Measurements from ENCODE around the gene ILK. TPM values are rescaled to one million over a fixed set of nuclear protein-coding genes. Genes with fewer than 3 reads are reported as not detected.

The ILK gene
- total and polyA plus RNA-seq, 7 donors = 68.3 to 173 (median 90.3) TPM

DNA sequence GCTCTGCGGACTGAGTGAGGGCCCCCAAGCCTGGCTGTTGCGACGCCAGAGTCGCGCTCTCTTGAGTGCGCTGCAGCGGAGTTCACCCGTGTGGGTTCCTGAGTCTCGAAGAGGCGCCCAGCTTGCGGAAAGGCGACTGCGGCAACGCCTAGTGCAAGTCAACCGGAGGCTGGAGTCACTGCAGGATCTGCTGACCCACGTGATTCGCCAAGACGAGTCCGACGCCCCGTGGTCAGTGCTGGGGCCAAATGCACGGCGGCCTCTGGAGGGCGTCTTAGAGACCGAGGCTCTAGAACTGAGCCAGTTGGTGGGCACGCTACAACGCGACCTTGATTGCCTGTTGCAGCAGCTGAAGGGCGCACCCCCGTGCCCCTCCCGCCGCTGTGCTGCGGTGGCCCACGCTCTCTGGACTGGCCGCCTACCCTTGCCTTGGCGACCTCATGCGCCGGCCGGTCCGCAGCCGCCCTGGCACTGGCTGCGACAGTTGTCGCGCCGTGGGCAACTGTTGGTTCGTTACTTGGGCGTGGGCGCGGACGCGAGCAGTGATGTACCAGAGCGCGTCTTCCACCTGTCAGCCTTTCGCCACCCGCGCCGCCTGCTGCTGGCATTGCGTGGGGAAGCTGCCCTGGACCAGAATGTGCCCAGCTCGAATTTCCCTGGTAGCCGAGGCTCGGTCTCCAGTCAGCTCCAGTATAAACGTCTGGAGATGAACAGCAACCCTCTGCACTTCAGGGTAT lies 32.7 kb upstream of the ILK start:
- peak overlapping the region; percentile 25 for H3K4me3 ChIP-seq
- H3K9me3 ChIP-seq = no peaks in the 10 kb centered on the region
- peak; percentile 78 to 89 (median 85) for ATAC-seq
- intact Hi-C loops (cut with DNase I) = no loop called here
- peaks cover 21% of the 10 kb centered on the region for H3K4me1 ChIP-seq
- peak; percentile 74 to 90 for DNase-seq
- H3K27me3 ChIP-seq (ENCODE audit: insufficient read depth in 3 of 3, low read length in 2 of 3) = no peaks in the 10 kb centered on the region
- H3K27ac ChIP-seq = peak overlapping the region; percentile 71
- 52 to 74% (median 61%) methylated on average over 58 to 62 of the region's 62 CpGs for WGBS, 3 donors
- TF ChIP-seq, protein P1, sequence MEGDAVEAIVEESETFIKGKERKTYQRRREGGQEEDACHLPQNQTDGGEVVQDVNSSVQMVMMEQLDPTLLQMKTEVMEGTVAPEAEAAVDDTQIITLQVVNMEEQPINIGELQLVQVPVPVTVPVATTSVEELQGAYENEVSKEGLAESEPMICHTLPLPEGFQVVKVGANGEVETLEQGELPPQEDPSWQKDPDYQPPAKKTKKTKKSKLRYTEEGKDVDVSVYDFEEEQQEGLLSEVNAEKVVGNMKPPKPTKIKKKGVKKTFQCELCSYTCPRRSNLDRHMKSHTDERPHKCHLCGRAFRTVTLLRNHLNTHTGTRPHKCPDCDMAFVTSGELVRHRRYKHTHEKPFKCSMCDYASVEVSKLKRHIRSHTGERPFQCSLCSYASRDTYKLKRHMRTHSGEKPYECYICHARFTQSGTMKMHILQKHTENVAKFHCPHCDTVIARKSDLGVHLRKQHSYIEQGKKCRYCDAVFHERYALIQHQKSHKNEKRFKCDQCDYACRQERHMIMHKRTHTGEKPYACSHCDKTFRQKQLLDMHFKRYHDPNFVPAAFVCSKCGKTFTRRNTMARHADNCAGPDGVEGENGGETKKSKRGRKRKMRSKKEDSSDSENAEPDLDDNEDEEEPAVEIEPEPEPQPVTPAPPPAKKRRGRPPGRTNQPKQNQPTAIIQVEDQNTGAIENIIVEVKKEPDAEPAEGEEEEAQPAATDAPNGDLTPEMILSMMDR (IDR thresholded peaks at IDR 0.05) = no peak
- H3K36me3 ChIP-seq (ENCODE audit: insufficient read depth in 1 of 2, low read depth in 1 of 2) = no peaks in the 10 kb centered on the region

DNA sequence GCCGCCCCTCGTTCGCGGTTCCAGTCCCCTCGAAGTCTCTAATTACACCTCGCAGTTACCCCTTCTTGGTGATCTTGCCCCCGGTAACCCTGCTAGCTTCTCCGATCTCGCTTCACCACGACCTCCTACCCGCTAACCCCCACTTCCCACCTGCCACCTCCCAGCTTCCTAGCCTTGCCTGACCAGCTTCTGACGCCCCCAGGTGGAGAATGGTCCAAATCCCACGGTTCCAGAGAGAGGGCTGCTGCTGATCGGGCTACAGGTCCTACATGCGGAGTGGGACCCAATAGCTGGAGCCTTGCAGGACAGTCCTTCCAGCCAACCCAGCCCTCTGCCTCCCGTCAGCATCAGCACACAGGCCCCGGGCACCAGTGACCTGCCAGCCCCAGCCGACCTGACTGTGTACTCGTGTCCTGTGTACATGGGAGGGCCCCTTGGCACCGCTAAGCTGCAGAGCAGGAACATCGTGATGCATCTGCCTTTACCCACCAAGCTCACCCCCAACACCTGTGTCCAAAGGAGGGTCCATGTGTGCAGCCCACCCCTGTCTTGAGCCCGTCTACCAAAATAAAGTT lies 32.1 kb upstream of the ILK start:
- intact Hi-C loops (cut with DNase I) = no loop called here
- DNase-seq = no peak
- Histone ChIP-seq H3K4me1 (peaks cover 21% of the 10 kb centered on the region), H3K36me3 (ENCODE audit: insufficient read depth in 1 of 2, low read depth in 1 of 2) (no peaks in the 10 kb centered on the region), H3K4me3 (peak overlapping the region; percentile 25), H3K9me3 (no peaks in the 10 kb centered on the region), H3K27me3 (ENCODE audit: insufficient read depth in 3 of 3, low read length in 2 of 3) (no peaks in the 10 kb centered on the region), H3K27ac (peak overlapping the region; percentile 71)
- WGBS, 3 donors = 69 to 77% (median 74%) methylated on average over 22 of the region's 22 CpGs
- peak in 3 of 4 donors; percentile 6 to 12 (median 7) for ATAC-seq
- TF ChIP-seq, protein P1 (IDR thresholded peaks at IDR 0.05) = no peak

- Histone ChIP-seq H3K4me1 (peaks cover 23% of the 10 kb centered on the region), H3K4me3 (no peak overlapping the region)
Measured at GRCh38 chr11:6572215-6572614, 31.4 kb upstream of the ILK start.

DNA sequence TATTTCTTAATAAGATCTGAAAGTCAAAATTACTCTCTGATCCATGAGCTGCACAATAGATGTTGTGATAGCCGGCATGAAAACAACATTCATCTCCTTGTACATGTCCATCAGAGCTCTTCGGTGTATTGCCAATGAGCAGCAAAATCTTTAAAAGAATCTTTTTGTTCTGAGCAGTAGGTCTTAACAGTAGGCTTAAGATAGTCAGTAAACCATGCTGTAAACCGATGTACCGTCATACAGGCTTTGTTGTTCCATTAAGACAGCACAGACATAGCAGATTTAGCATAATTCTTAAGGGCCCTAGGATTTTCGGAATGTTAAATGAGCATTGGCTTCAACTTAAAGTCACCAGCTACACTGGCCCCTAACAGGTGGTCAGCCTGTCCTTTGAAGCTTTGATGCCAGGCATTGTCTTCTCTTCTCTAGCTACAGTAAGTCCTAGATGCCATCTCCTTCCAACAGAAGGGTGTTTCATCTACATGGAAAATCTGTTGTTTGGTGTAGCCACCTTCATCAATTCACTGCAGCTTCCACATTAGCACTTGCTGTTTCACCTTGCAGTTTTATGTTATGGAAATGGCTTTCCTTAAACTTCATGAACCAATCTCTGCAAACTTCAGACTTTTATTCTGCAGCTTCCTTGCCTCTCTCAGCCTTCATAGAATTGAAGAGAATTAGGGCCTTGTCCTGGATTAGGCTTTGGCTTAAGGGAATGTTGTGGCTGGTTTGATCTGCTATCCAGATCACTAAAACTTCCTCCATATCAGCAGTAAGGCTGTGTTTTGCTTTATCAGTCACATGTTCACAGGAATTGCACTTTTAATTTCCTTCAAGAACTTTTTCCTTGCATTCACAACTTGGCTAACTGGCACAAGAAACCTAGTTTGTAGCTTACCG lies 28.5 kb upstream of the ILK start:
- H3K36me3 ChIP-seq (ENCODE audit: insufficient read depth in 1 of 2, low read depth in 1 of 2) = no peaks in the 10 kb centered on the region
- H3K9me3 ChIP-seq = no peaks in the 10 kb centered on the region
- TF ChIP-seq, protein P1 (IDR thresholded peaks at IDR 0.05) = no peak
- H3K4me3 ChIP-seq = no peak overlapping the region
- no peak for ATAC-seq
- no peak for DNase-seq
- H3K27me3 ChIP-seq (ENCODE audit: insufficient read depth in 3 of 3, low read length in 2 of 3) = no peaks in the 10 kb centered on the region
- H3K4me1 ChIP-seq = peaks cover 5% of the 10 kb centered on the region
- intact Hi-C loops (cut with DNase I) = no loop called here
- H3K27ac ChIP-seq = no peak overlapping the region
- WGBS, 3 donors = 82 to 88% (median 84%) methylated on average over 6 of the region's 6 CpGs

More at GRCh38 chr11:6572215-6572614, 31.4 kb upstream of the ILK start:
- Histone ChIP-seq H3K27ac (no peak overlapping the region), H3K36me3 (ENCODE audit: insufficient read depth in 1 of 2, low read depth in 1 of 2) (no peaks in the 10 kb centered on the region), H3K9me3 (no peaks in the 10 kb centered on the region), H3K27me3 (ENCODE audit: insufficient read depth in 3 of 3, low read length in 2 of 3) (no peaks in the 10 kb centered on the region)
- ATAC-seq (no peak), DNase-seq (no peak)
- TF ChIP-seq, protein P1 (IDR thresholded peaks at IDR 0.05) = no peak
- 59 to 76% (median 61%) methylated on average over 2 of the region's 2 CpGs for WGBS, 3 donors
- intact Hi-C loops (cut with DNase I) = no loop called here
